Suprapubic skin (tissue), 4 donors: Measurements from ENCODE around the gene PFDN6. TPM values are rescaled to one million over a fixed set of nuclear protein-coding genes. Genes with fewer than 3 reads are reported as not detected.

Source experiments
- DNase-seq, 2 donors: peaks; one replicate each; pipeline ENCODE4 v3.0.0-alpha.2; 2019; ENCODE audit warnings: low spot score in 2 of 2
- H3K27ac ChIP-seq: fragments of 200-600 bp; sonication (generic); one replicate; pipeline ENCODE4 v1.5.1; 2019
- H3K27me3 ChIP-seq: fragments of 200-600 bp; sonication (generic); one replicate; pipeline ENCODE4 v1.5.1; 2019
- H3K36me3 ChIP-seq: fragments of 200-600 bp; sonication (generic); one replicate; pipeline ENCODE4 v1.5.1; 2019
- H3K4me1 ChIP-seq: fragments of 200-600 bp; sonication (generic); one replicate; pipeline ENCODE4 v1.5.1; 2019
- H3K4me3 ChIP-seq: fragments of 200-600 bp; sonication (generic); one replicate; pipeline ENCODE4 v1.5.1; 2019; ENCODE audit warnings: mild to moderate bottlenecking
- H3K9me3 ChIP-seq: fragments of 200-600 bp; sonication (generic); one replicate; pipeline ENCODE4 v1.5.1; 2019
- EP300 ChIP-seq: sonication (generic); formaldehyde crosslinking; IDR thresholded peaks from one replicate; pipeline ENCODE4 v1.6.1; 2017; ENCODE audit warnings: antibody characterized with exemption
- POLR2A ChIP-seq, 2 donors: fragments of 450-650 bp; IDR thresholded peaks; one replicate each; pipeline ENCODE4 v1.6.1; 2017; ENCODE audit warnings: antibody characterized with exemption in 2 of 2, mild to moderate bottlenecking in 2 of 2, moderate library complexity in 2 of 2
- POLR2AphosphoS5 ChIP-seq, 3 donors: sonication (generic); formaldehyde crosslinking; IDR thresholded peaks; one replicate each; pipeline ENCODE4 v1.6.1; 2017; ENCODE audit warnings: antibody characterized with exemption in 3 of 3
- WGBS: methylation state at CpG from one replicate; pipeline ENCODE4 v1.1.5; 2018; 5-methylcytosine and 5-hydroxymethylcytosine counted together
- total RNA-seq, 4 donors: library from RNA; depleted of rRNA; stranded (reverse); fragments of >200 nt; gene quantifications; one replicate each; pipeline ENCODE4 v1.1.0, GENCODE V29; 2016
- TF ChIP-seq, protein P1 (sequence below), 2 donors: fragments of 200-600 bp in 1 of 2; fragments of 450-650 bp in 1 of 2; sonication (generic) in 1 of 2; IDR thresholded peaks; one replicate each; pipeline ENCODE4 v1.5.1; 2016 to 2019; ENCODE audit warnings: antibody characterized with exemption in 2 of 2, mild to moderate bottlenecking in 1 of 2, moderate library complexity in 1 of 2

The PFDN6 gene
- total RNA-seq, 4 donors from 2014 or later: 20.5 to 31.5 (median 22.3) TPM

- 47% methylated on average over 15 of the region's 32 CpGs for WGBS
- H3K36me3 ChIP-seq: peaks cover 22% of the 10 kb centered on the region
- no peaks in the 10 kb centered on the region for H3K27me3 ChIP-seq
- H3K4me3 ChIP-seq: no peak overlapping the region
- TF ChIP-seq EP300 (no peak), POLR2A (IDR thresholded peaks at IDR 0.05) (no peak), POLR2AphosphoS5 (IDR thresholded peaks at IDR 0.05) (no peak)
- TF ChIP-seq, protein P1, sequence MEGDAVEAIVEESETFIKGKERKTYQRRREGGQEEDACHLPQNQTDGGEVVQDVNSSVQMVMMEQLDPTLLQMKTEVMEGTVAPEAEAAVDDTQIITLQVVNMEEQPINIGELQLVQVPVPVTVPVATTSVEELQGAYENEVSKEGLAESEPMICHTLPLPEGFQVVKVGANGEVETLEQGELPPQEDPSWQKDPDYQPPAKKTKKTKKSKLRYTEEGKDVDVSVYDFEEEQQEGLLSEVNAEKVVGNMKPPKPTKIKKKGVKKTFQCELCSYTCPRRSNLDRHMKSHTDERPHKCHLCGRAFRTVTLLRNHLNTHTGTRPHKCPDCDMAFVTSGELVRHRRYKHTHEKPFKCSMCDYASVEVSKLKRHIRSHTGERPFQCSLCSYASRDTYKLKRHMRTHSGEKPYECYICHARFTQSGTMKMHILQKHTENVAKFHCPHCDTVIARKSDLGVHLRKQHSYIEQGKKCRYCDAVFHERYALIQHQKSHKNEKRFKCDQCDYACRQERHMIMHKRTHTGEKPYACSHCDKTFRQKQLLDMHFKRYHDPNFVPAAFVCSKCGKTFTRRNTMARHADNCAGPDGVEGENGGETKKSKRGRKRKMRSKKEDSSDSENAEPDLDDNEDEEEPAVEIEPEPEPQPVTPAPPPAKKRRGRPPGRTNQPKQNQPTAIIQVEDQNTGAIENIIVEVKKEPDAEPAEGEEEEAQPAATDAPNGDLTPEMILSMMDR (IDR thresholded peaks at IDR 0.05): no peak
- peaks cover 67% of the 10 kb centered on the region for H3K4me1 ChIP-seq
- DNase-seq: peak in 1 of 2 donors; percentile 76
- H3K9me3 ChIP-seq: no peaks in the 10 kb centered on the region
- H3K27ac ChIP-seq: peak overlapping the region; percentile 9
Observed at GRCh38 chr6:33320315-33321181, 31.1 kb downstream of the PFDN6 start.

DNA sequence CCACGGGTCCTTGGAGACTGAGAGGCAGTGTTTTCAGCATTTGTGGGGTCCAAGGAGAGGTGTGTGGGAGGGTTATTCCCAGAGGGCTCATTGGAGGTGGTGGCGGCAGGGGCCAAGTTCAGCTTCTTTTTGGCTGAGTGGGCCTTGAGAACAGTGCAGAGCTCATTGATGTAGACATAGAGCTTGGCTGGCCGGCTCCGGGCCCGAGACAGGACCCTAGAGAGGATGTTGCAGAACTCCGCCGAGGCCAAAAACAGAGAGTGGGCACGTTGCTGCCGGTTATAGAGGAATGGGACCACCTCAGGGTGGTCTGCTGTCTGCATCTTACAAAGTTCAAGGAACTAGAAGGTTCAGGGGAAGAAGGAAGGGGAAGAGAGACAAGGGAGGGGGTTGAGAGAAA is 31.8 kb downstream of the PFDN6 start:
- no peaks in the 10 kb centered on the region for H3K9me3 ChIP-seq
- H3K4me3 ChIP-seq: peak overlapping the region; percentile 69
- DNase-seq: no peak
- 73% methylated on average over 8 of the region's 9 CpGs for WGBS
- no peaks in the 10 kb centered on the region for H3K27me3 ChIP-seq
- H3K36me3 ChIP-seq: peaks cover 22% of the 10 kb centered on the region
- H3K4me1 ChIP-seq: peaks cover 61% of the 10 kb centered on the region
- no peak overlapping the region for H3K27ac ChIP-seq
- no peak for TF ChIP-seq POLR2AphosphoS5 (IDR thresholded peaks at IDR 0.05)
- TF ChIP-seq EP300: no peak
- no peak for TF ChIP-seq POLR2A (IDR thresholded peaks at IDR 0.05)
- TF ChIP-seq, protein P1 (IDR thresholded peaks at IDR 0.05): no peak

DNA sequence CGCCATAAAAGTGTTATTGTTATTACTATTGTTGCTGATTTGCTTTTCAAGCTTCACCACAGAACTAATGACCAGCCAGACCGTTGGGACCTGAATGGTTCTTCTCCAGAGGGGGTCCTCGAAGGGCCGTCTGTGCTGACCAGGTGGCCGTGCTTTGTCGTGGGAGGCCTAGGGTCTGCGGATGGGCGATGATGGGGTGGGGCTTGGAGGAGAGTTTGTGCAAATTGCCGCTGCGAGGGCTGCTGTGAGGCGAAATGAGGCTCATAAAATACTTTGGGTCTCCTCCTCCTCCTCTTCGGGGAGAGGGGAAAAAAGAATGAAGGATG is 34.2 kb downstream of the PFDN6 start:
- peak overlapping the region; percentile 69 for H3K4me3 ChIP-seq
- WGBS: under 1% methylated on average over 11 of the region's 12 CpGs
- peaks cover 22% of the 10 kb centered on the region for H3K36me3 ChIP-seq
- H3K9me3 ChIP-seq: no peaks in the 10 kb centered on the region
- DNase-seq: peak in 1 of 2 donors; percentile 76
- peaks cover 48% of the 10 kb centered on the region for H3K4me1 ChIP-seq
- TF ChIP-seq EP300 (no peak), POLR2AphosphoS5 (IDR thresholded peaks at IDR 0.05) (no peak), POLR2A (IDR thresholded peaks at IDR 0.05) (no peak)
- TF ChIP-seq, protein P1 (IDR thresholded peaks at IDR 0.05): no peak
- H3K27me3 ChIP-seq: no peaks in the 10 kb centered on the region
- H3K27ac ChIP-seq: peak overlapping the region; percentile 83

GRCh38 chr6:33324125-33324524 is 34.7 kb downstream of the PFDN6 start:
- H3K36me3 ChIP-seq: peaks cover 18% of the 10 kb centered on the region
- H3K9me3 ChIP-seq: no peaks in the 10 kb centered on the region
- H3K27me3 ChIP-seq: no peaks in the 10 kb centered on the region
- H3K4me3 ChIP-seq: peak overlapping the region; percentile 69
- no peak for DNase-seq
- H3K4me1 ChIP-seq: peaks cover 42% of the 10 kb centered on the region
- H3K27ac ChIP-seq: no peak overlapping the region
- no peak for TF ChIP-seq POLR2A (IDR thresholded peaks at IDR 0.05)
- WGBS: 31% methylated on average over 7 of the region's 7 CpGs

DNA sequence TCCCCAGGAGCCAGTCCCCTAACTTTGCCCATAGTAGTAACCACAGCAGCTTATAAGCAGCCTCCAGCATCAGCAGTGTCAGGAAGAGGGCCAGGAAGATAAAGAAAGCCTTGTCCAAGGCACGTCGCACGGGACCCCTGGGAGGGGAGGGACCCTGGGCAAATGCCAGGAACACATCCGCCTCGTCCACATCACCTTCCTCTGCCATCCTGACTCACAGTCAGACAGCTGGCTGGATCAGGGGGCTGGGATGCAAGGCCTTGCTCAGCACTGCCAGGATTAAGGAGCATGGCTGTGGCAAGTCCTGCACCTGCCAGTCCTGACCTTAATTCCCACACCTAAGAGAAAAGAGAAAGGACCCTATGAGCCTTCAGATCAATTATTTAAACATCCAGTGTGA is 39.7 kb downstream of the PFDN6 start:
- DNase-seq: no peak
- peaks cover 2% of the 10 kb centered on the region for H3K4me1 ChIP-seq
- no peaks in the 10 kb centered on the region for H3K36me3 ChIP-seq
- H3K9me3 ChIP-seq: no peaks in the 10 kb centered on the region
- H3K27ac ChIP-seq: no peak overlapping the region
- no CpG with 5 or more reads among the region's 5 CpGs for WGBS
- TF ChIP-seq POLR2AphosphoS5 (IDR thresholded peaks at IDR 0.05): no peak
- TF ChIP-seq, protein P1 (IDR thresholded peaks at IDR 0.05): no peak
- no peak for TF ChIP-seq EP300
- no peak for TF ChIP-seq POLR2A (IDR thresholded peaks at IDR 0.05)
- H3K4me3 ChIP-seq: no peak overlapping the region
- no peaks in the 10 kb centered on the region for H3K27me3 ChIP-seq
